GM18502 (cell line): Measurements from ENCODE around the gene IFRD2.

Source experiments
- ATAC-seq: cut with Tn5 transposase; IDR thresholded peaks from one replicate; pipeline ENCODE4 v1.9.1; 2021; ENCODE audit warnings: mild to moderate bottlenecking; ENCODE audit not compliant: unreplicated experiment, poor library complexity

Gene IFRD2

GRCh38 chr3:50237754-50238548 lies 54.3 kb downstream of the IFRD2 start:
- peak; percentile 26 for ATAC-seq
